MM.1S (cell line): ENCODE measurements around the gene ADRA2B.

Experiments used
- EZH2 ChIP-seq: fragments of 300-600 bp; sonication (generic); optimal IDR thresholded peaks from 2 replicates; pipeline ENCODE3; 2017; ENCODE audit warnings: low read depth, mild to moderate bottlenecking, antibody characterized with exemption, low read length, mixed read lengths
- TF ChIP-seq, protein P1 (sequence below): fragments of 300-600 bp; sonication (generic); IDR thresholded peaks from 2 replicates; pipeline ENCODE4 v1.5.1; 2016; ENCODE audit warnings: antibody characterized with exemption, low read length, mixed read lengths

GRCh38 chr2:96129528-96130120 is 13.3 kb upstream of the ADRA2B start:
- TF ChIP-seq, protein P1, sequence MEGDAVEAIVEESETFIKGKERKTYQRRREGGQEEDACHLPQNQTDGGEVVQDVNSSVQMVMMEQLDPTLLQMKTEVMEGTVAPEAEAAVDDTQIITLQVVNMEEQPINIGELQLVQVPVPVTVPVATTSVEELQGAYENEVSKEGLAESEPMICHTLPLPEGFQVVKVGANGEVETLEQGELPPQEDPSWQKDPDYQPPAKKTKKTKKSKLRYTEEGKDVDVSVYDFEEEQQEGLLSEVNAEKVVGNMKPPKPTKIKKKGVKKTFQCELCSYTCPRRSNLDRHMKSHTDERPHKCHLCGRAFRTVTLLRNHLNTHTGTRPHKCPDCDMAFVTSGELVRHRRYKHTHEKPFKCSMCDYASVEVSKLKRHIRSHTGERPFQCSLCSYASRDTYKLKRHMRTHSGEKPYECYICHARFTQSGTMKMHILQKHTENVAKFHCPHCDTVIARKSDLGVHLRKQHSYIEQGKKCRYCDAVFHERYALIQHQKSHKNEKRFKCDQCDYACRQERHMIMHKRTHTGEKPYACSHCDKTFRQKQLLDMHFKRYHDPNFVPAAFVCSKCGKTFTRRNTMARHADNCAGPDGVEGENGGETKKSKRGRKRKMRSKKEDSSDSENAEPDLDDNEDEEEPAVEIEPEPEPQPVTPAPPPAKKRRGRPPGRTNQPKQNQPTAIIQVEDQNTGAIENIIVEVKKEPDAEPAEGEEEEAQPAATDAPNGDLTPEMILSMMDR: no peak
- TF ChIP-seq EZH2: no peak
